T follicular helper cell (primary cell): ENCODE data around the gene IFIT5.
A peak's percentile ranks its signal among the peaks of the same experiment; 100 is the strongest.
"Not testable (repeated sequence)": the region's sequence is repeated elsewhere in the genome, so short reads cannot be mapped to it uniquely, and the experiment has no call there.

Source experiments
- DNase-seq: peaks from one replicate; pipeline ENCODE4 v3.0.0-alpha.2; 2020; ENCODE audit warnings: low read depth
- total RNA-seq, 2 experiments: gene quantifications; one replicate each; lab custom pipeline; 2026; lab: John Stamatoyannopoulos, UW

The IFIT5 gene, protein sequence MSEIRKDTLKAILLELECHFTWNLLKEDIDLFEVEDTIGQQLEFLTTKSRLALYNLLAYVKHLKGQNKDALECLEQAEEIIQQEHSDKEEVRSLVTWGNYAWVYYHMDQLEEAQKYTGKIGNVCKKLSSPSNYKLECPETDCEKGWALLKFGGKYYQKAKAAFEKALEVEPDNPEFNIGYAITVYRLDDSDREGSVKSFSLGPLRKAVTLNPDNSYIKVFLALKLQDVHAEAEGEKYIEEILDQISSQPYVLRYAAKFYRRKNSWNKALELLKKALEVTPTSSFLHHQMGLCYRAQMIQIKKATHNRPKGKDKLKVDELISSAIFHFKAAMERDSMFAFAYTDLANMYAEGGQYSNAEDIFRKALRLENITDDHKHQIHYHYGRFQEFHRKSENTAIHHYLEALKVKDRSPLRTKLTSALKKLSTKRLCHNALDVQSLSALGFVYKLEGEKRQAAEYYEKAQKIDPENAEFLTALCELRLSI
- total RNA-seq, result 47.3 to 49.7 reads per million in 2 experiments

- DNase-seq, result peak; percentile 46
Observed at GRCh38 chr10:89414146-89414878, at the start of gene IFIT5. Gene IFIT5, plus strand, starts transcription at chr10:89414568. Its CDS starts 231 bp downstream, at chr10:89414799.

GRCh38 chr10:89367529-89367928 lies 46.8 kb upstream of the IFIT5 start:
- no peak for DNase-seq

GRCh38 chr10:89368129-89368528 lies 46.2 kb upstream of the IFIT5 start:
- no peak for DNase-seq

DNA sequence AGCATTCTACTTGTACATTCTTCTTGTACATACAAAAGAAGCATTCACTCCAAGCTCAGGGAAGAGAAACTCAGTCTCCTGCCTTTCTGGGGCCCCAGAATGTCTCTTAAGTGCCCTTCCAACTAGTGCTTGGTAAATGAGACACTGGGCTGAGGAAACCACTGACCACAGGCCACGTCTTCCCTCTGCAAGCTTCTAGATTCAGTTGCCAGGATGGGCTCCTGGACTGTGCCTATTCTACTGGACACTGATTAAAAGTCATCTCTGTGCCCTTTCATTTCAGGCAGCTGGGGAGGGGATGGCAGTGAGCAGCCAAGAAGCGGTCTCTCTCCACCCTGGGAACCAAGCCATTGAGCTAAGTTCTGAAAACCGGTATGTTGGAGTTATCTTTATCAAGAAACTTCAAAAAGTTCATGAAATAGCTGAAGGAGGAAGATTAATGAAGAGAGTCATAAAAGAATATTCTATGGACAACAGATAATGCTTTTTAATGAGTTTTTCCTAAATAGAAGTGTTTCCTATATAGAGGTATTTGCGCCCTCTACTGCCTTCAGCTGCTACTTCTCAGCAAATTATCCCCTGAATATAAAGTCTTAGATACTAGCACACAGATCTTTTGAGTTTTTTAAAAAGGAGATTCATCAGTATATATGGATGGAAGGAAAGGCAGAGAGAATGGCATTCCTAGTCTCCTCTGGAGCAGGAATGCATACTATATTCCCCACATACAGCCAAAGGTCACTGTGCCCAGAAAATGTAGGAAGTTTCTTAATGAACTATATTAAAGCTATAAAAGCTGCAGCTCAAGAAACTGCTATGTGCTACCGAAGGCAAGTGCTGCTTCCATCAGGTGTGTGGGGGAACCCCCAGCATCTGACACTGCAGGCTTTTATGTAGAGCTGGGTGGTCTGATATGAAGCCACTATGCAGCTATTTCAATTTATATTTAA lies 44.9 kb upstream of the IFIT5 start:
- DNase-seq, result no peak

DNA sequence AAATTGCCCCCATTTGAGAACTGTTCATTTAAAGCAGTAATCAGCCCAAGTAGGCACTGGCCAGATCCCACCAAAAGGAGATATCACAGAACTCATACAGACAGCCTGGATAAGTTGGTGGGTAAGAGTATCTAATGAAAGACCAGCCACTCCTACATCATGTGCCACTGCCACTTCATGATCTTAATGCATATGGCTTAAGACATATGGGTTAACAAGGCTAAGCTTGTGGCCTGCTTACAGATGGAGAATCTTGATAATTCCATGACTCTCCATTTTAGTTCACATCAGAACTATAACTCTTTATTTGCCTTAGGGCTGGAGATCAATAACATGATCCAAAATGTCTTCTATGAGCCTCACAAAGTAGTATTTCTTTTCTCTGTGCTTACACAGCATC lies 43.3 kb upstream of the IFIT5 start:
- no peak for DNase-seq

GRCh38 chr10:89371987-89372386 lies 42.4 kb upstream of the IFIT5 start:
- no peak for DNase-seq

GRCh38 chr10:89373916-89374711 lies 40.3 kb upstream of the IFIT5 start:
- DNase-seq, result no peak

DNA sequence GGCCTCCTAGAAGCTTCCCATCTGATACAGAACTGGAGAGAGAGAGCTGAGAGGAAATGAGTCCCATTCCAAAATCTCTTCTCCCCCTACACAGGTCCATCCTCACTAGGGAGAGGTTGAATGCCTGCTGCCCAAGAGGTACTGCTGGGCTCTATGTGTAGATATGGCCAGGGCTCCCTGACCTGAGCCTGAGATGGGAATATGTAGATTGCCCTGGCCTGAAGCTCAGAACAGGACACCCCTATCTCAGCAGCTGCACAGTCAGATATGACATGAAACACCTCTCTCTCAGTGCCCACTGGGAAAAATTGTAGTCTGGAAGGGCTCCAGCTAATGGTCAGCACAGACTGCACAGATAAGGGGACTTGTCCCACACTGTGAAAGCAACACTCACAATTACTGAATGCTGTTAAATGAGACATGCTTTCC lies 39.6 kb upstream of the IFIT5 start:
- DNase-seq, result no peak

GRCh38 chr10:89377705-89378637 lies 36.4 kb upstream of the IFIT5 start, which contains the start of gene IFIT1B:
Gene IFIT1B, plus strand, starts transcription at chr10:89378056. Its CDS starts 80 bp downstream, at chr10:89378136.
- no peak for DNase-seq

DNA sequence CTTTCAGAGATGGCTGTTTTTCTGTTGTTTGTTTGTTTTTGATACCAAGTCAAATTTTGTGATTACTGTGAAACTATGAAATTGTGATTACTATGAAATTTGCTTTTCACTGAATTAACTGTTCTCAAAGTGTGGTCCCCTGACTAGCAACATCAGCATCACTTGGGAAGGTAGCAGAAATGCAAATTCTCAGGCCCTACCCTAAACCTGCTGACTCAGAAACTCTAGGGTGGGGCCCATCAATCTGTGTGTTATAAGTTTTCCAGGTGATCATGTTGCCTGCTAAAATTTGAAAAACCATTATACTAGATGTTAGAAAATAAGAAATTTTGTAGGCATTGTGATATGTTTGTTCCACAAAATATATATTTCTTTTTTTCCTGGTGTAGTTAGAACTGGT lies 35.3 kb upstream of the IFIT5 start:
- no peak for DNase-seq

DNA sequence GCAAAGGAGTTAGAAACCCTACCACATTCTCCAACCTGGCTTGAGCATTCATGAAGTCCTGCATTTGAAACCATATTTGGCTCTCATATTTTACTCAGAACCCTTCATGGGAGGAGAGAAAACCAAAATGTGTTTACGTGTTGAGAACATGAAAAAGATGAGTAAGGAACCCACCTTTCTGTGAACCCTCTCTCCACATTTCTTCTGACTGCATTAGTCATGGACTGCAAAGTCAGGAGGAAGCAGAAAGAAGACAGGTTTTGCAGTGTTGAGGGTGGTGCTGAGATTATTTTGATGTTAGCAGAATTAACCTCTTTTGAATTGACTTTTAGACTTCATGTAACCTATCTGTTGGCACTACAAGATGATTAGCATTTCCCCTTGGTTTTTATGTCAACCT lies 31.6 kb upstream of the IFIT5 start:
- DNase-seq, result no peak

DNA sequence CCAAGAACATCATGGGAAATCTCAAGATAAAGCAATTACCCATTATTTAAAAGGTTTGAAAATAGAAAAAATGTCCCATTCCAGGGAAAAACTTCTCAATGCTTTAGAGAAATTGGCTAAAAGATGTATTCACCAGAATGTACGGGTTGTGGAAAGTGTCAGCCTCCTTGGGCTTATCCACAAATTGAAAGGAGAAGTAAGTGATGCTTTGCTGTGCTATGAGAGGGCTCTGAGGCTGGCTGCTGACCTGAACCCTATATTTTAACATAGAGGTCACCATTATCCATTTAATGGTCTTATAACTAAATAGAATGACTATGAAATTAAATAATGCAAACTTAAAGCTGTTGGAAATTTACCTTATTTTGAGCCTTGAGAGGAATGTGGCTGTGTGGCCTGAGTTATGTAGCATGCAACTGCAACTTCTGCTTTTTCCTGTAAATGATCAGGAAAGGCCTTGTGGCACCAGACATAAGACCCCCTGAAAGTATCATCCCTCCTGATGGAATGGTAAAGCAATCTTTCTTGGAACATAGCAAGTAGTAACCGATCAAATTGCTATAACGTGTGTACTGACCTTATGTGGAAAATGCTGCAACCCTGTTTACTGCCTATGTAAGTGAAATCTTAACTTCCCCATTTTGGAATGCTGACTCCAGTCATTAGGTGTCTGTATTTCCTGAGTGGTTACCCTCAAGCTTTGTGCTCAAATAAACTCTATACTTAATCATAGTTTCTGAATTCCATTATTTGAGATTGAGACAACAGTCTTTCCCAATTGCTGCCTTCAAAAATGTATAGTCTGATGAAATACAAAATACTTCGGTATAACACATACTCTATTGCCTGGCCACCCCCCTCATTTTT lies 29.7 kb upstream of the IFIT5 start:
- no peak for DNase-seq

DNA sequence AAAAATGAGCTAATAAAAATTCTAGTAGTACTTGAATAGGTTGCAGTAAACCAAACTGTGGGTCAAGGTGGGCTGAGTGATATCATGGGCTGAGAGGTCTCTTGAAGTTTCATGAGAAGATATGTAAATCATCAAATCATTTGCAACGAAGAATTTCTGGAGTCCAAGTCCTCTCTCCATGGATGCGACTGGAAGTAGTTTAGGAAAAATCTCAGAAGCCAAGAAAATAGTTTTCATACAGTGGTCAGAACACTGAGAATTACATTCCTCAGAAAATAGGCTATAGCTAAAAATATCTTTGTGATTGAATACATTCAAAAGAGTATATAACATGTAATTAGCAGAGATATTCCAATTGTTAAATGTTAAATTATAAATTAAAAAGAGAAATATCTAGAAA lies 25.6 kb upstream of the IFIT5 start:
- DNase-seq, result no peak

DNA sequence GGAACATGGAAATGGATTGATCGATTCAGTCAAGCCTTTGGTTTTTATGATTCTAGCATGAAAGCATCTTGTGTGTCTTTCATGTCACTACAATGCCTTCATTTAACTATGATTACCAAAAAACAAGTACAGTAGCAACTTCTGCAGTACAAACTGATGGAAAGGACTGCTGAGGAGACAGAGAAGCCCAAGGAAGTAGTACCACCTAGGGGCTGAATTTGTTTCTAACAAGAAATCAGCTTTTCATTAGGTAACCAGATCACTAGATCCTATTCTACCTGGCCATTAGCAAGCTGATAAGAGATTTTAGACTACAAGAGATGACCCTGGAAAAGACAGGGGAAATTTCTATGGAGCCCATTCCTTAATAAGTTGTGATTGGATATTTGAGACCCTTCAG lies 25.1 kb upstream of the IFIT5 start:
- no peak for DNase-seq

DNA sequence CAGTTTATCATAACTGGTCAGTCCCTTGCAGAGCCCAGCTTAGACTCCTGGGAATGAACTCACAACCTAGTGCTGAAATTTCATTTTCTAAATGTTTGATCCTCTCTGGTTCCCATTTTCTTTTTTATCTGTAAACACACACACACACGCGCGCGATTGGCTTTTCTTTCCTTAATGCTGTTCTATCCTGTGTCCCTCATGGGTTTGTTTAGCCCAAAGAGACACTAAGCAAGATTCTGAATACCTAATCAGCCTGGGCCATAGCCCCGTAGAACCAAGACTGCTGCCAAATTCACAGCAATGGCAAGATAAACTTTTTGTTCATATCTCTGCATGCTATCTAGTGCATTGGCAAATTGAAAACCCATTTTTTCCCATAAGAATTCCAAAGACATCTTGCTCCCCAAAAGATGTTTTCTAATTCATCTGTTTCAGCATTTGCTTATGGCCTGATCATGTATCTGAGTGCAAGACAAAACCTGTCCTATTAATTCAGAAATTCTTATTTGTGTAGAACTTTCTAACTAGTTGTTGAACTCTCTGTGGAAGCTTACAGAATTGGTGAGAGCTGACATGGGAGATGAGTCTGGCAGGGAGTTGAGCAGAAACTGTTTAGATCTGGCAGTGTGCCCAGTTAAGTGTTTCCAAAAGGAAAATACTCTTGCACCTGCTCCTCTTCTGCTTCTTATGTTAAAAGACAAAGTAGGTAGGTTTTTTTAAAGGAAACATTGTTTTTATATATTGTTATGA lies 23.7 kb upstream of the IFIT5 start:
- DNase-seq, result no peak

DNA sequence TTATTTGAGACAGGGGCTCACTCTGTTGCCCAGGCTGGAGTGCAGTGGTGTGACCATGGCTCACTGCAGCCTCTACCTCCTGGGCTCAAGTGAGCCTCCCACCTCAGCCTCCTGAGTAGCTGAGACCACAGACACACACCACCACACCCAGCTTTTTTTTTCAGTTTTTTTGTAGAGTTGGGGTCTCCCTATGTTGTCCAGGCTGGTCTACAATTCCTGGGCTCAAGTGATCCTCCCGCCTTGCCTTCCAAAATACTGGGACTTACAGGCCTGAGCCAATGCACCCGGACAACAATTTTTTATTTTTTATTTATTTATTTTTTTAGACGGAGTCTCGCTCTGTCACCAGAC lies 23.2 kb upstream of the IFIT5 start:
- not testable (repeated sequence) for DNase-seq

GRCh38 chr10:89391907-89392756 lies 22.2 kb upstream of the IFIT5 start, which contains the start of gene IFIT1:
Gene IFIT1, plus strand, starts transcription at chr10:89392623. Its CDS starts 90 bp downstream, at chr10:89392713.
- DNase-seq, result peak; percentile 50
